ENCODE results near the gene C11orf58.

Gene C11orf58

DNA sequence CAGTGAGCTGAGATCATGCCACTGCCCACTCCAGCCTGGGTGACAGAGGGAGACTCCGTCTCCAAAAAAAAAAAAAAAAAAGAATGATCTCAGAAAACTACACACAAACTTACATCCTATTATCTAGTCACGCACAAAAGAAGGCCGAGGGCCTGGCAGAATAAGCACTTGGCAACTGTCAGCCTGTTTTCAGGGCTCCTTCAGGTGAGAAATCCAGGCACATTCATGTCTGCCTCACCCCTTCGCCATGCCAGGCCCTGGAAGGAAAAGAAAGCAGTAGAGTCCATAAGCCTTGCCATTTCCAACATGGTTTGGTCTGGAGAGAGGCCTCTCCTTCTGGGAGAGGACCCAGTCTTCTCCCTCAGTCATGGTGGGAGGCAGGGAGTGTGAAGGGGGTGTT lies 30.9 kb downstream of the C11orf58 start:
- DNase-seq (ENCODE audit: low spot score), result no peak

DNA sequence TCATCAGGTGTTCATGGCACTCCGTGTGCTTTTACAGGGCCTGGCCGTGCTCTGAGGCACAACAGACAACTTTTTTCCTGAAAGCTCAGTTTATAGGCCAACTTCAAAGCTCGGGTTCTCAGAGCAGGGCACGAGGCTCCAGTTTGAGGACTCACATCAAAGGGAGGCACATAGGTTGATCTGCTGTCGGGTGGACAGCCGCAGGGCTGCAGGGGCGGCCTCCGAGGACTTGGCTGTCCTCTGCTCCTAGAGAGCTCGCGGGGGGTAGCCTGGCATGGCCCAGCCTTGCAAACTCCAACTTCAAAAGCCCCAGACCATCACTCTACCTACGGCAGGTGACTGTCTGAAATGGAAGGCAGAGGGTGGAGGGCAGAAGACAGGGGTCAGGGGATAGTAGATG lies 31.6 kb downstream of the C11orf58 start:
- no peak for DNase-seq (ENCODE audit: low spot score)

DNA sequence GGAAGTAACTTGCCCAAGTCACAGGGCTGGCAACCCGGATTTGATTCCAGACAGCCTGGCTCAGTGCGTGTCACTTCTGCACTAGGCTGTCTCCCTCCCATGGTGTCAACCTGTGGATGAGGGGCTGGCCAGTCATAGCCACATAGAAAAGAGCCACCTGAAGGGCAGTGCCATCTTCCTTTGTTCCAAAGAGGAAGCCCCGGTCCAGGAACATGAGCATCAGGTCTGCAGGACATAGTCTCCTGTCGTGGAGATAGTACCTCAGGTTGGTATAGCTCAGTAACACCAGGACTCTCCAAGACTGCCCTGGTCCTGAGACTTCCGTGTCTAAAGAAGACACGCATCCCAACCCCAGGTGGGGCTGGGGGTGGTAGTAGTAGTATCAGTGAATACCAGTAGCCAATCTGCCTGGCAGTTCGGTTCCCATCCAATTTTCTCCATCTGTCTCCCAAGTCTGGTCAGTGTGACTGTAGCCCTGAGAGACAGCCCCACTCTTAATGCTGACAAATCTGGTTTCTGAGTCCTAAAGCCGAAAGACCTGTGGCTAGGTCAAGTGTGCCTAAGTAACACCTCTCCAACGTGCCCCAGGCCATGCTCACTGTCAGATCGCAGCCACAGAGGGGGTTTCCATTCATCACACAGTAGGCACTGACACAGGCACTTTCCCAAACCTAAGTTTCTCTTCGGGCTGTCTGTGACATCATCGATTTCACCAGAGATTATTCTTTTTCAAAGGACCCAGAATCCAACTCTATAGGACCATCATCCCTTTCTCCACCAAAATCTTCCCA lies 33.1 kb downstream of the C11orf58 start:
- no peak for DNase-seq (ENCODE audit: low spot score)

DNA sequence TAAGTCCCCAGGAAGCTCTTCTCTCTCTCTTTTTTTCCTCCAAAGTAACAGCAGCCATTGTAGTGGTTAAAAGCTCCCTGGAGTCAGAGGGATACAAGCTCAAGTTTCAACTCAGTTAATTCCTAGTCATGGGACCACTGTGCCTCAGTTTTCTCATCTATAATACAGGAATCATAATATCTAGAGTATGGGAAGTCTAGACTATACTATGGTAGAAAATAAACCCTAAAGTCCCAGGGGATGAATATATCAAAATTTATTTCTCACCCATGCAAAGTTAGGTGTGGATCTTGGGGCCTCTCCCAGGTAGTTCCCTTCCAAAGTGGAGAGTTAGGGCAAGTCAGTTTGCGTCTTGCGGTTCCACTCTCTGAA lies 33.7 kb downstream of the C11orf58 start:
- no peak for DNase-seq (ENCODE audit: low spot score)

DNA sequence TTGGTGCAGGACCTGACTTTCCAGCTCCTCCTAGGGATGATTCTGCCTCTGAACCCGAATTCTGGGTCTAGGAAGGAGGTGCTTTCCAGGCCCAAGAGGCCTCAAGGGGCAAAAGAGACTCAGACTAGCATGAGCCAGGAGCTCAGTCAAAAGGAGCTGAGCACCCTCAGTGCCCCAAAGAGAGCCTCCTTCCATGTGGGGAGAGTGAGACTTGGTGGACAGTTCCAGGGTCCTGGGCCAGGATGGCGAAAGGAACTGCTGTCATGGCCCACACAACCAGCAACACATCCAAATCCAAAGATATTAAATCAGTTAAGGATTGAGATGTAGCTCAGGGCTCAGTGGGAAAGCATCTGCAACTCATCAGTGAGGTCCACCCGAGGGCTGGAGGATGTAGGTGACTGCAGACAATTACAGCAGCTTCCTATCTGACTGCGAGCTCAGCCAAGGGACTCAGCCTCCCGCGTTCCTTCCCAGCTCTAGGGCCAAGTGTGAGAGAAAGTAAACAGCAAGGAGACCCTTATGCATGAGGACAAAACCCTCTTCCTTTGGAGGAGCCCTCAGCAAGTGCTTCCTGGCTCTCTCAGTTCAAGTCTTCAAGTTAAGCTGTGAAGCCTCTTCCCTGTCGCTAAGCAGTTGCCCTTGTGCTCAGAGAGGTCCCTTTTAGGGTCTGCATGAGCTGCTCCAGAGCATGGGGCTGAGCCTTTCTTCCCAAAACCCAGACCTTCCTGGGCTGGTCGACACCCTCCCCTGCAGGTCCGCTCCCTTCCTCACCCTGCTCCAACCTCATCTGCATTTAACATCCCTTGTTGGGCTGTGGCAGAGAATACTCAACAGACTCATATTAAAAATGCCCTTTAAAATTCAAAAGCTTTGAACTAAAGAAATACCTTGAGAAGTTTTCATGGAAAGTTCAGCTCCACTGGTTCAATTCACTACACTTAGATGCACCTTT lies 35.8 kb downstream of the C11orf58 start:
- no peak for DNase-seq (ENCODE audit: low spot score)

DNA sequence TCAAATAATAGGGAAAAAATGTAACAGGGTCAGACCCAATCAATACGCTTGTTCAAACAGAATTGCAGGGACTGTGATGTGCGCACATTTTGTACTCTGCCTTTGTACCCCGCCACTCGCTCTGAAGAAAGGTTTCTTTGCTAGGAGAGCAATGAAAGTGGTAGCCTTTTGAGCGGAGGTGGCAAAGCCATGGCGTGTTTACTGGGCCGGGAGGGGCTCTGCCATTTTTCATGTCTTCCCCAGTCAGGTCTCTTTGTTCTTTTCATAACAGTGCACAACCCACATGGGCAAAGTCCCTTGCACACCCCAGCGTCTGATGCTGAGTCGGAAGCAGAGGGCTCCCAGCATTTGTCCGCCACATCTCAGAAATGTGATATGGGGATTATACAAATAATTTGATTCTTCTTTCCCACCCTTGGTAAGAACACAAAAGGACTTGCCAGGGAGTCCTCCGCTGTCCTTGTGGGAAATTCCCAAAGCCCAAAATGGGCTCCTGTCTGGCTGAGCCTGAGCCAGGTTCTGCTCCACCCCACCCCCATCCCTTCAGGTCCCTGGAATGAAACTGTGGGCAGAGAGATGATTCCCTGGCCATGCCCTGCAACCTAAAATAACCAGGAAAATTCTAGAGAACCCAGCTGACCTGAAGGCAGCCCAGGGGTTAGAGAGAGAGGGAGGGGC lies 36.6 kb downstream of the C11orf58 start:
- no peak for DNase-seq (ENCODE audit: low spot score)

DNA sequence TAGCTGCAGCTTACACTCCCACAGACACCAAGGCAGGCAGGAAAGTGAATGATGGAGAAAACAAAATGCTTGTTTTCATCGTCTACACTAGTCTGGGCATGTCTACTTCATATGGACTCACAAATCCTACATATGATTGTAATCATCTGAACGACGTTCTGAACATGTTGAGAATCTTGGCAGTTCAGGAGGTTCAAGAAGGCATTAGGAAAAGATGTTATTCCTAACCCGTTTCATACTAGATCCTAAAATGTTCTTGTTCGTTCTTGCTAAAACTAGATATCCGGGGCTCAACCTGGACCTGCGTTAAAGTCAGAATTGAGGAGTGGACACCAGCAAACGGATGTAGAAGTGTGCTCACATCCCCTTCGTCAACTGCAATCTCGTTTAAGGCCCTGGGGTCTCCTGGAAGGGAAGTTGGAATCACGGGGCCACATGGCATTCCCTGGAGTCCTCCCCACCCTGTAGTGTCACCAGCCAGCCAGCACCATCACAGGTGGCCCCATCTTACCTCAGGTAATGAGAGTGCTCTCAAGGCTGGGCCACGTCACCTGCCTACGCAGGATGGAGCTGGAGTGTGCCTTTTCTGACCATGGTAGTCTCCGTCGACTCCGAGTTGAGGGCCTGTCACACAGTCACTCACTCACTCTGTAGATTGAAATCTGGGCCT lies 37.3 kb downstream of the C11orf58 start:
- DNase-seq (ENCODE audit: low spot score), result no peak

DNA sequence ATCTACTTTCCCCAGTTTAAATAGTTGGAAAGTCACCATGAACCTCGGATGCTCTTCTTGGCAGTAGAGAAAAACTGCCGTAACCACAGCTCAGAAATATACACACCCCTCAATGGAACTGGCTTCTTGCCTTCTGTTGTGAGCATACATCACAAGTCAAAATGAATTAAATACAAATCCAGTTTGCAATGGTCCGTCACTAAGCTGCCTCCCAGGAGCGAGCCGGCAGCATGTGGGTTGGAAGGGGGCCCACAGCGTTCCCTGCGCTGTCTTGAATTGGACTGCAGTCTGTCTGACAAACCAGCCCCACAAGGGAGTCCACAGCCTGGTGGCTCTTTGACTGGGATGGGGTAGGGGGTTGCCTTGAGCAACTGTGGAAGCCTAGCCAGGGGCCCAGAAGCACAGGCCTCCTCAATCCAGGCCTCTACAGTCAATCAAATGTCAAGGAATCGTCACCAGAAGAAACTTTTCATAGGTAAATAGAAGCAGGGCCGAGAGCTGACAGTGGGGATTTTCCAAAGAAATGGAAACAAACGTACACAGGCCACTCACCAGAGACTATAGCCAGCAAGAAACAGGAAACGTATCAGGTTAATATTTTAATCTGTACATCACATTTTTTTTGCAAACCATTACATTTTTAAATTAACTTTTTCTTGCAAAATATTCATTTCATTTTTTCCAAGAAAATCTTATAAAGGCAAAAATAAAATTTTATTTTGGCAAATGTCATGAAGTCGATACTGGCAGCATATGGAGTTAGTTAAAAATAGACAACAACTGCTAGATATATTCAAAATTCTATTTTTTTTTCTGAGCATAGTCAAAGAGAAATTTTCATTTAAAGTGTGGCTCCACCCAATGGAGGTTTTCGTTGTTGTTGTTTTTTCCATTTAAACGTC lies 38.5 kb downstream of the C11orf58 start:
- DNase-seq (ENCODE audit: low spot score), result no peak

DNA sequence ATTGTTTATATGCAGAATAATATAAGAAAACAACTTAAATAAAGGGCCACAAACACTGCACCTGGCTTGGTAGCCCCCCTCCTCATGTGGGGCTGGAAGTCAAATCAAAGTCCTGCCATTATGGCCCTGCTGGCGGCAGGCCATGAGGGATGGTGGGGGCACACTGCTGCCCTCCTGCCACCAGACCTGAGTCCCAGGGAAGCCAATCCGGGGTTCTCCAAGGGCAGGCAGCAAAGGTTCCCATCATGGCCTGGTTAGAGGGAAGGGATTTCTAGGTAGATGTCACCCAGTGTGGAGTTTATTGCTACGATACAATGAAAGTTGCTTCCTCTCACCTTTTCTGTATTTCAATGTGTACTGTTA lies 39.1 kb downstream of the C11orf58 start:
- DNase-seq (ENCODE audit: low spot score), result no peak

DNA sequence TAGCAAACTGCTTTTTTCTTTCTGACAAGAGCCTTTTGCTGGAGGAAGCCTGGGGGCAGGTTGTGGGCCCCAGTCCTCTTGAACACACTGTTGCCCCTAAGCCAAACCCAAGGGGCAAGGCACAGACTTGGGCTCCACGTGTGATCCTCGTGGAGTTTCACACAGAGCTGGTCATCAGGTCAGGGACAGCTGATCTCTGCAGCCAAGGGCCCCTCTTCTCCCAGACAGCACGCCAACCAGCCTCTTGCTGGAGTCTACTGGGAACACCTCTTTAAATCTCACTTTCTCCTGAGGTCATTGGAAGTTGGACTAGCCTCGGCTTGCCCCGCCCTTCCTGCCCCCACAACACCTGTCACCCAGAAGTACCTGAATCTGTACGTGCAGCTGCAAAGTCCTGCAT lies 39.8 kb downstream of the C11orf58 start:
- DNase-seq (ENCODE audit: low spot score), result no peak

DNA sequence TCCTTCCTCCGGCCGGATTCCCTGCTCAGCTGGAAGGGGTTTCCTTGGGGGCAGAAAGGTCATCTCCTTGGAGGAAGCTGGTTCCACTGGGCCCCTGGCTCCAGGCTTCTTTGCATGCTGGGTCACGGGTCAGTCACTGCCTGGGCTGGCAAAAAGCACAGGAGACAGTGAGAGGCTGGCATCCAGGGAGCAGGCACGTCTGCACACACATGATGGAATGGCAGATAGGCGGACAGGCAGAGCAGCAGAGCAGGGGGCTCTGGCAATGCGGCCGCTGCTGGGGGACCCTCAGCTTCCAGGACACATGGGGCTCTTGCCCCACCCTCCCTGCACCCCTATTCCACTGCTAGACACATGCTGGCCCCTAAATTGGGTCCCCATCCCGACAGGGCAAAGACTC lies 40.4 kb downstream of the C11orf58 start:
- DNase-seq (ENCODE audit: low spot score), result no peak

DNA sequence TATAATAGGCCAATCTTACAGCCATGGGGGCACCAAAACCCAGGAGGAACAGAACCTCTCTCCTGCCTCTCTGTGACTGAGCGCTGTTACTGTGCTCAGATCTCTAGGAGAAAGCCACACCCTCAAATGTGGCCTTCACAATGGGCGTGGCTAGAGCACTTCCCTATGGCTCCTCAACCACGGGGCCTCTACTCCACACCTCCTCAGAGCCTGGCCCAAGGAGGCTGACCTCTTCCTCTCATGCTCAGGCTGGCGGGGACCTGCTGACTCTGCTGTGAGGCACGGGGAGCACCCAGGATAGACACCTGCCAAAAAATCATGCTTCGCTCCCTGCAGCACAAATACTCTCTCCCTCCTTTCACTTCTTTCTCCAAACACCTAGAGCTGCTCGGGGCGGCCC lies 41.0 kb downstream of the C11orf58 start:
- DNase-seq (ENCODE audit: low spot score), result no peak

DNA sequence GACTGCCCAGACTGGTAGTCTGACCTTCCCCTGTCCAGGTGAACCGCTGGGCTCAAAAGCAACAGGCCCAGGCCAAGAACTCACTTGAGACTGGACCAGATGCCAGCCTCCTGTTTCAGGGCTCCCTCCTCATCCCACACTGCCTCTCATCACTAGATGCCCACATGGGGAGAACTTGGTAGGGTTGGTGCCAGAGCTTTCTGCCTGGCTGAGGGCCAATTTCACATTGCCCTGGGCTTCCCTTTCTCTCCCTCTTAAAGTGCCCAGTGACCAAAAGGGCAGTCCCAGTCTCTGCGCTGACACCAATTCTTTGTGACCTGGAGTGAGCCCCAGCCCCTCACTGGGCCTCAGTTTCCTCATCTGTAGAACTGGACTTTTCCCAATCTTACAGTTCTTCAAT lies 41.7 kb downstream of the C11orf58 start:
- DNase-seq (ENCODE audit: low spot score), result no peak

DNA sequence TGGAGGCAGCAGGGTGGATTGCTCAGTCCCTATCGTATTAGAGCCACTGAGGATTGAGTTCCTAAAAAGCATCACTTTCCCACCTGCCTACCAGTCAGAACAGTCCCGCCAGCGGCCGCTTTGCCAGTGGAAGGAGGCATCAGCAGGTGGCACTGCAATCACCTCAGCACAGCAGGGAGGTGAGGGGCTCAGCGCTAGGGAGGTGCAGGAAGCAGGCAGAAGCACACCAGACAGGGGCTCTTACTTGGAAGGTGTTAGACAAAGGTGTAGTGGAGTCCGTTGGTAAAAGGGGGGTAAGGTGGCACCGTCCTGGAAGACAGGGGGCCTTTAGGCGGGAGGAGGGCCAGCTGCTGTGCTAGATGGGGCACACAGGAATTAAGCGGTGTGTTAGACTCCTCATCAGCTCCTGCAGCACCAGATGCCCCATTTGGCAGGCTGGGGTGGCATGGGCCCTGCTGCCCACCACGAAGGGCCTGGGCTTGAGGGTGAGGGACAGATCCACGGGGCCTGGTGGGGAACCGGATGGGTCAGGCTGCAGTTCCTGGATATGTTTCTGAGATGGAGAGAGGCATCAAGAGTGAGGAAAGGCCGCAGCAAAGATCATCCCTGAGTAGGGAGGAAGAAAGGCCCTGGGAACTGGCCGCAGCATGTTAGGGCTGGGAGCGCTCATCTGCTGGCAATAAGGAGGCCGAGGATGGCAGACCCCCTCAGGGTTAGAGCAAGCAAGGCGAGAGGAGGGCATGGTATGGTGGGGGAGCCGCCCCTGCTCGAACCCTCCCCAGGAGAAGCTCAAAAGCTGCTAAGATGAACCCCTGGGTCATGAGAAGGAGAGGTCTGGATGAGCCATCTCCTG lies 42.5 kb downstream of the C11orf58 start:
- no peak for DNase-seq (ENCODE audit: low spot score)

DNA sequence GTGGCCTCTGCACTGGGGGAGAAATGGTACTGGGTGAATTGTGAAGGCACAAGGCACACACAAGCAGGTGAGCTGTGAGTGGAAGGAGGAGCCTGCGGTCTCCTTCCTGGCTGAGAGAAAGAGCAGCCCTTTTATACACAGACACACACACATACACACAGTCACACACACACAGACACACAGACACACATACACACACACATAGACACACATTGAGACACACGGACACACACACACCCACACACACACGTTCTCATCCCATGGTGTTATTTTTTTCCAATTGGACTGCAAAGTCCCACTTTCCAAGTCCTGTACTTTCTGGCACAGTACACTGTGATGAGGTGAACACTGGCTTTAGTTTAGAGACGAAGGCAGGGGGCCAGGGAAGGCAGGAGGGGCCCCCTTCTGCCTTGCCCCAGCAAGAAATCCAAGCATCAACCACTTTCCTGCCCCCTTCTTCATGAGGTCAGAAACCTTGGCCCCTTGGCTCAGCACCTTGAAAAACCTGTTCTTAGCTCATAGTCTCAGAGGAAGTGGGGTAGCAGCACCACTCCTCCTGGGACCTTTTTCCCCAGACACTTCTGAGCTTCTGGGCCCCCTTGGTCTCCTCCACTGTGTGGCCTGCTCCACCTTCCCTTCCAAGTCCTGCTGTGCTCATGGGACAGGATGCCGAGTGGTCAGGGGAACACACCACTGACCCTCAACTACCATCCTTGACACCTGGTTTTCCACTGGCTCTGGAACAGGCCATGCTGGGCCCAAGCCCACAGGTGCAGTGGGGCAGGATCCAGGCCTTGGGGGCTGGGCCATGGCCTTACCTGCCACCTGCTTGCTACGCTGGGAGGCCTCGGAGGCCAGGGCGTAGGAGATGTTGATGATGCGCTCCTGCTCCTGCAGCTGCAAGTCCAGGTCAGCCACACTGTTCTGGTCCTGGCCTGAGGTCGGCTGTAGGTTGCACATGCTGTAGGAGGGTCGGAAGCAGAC lies 43.8 kb downstream of the C11orf58 start:
- no peak for DNase-seq (ENCODE audit: low spot score)

DNA sequence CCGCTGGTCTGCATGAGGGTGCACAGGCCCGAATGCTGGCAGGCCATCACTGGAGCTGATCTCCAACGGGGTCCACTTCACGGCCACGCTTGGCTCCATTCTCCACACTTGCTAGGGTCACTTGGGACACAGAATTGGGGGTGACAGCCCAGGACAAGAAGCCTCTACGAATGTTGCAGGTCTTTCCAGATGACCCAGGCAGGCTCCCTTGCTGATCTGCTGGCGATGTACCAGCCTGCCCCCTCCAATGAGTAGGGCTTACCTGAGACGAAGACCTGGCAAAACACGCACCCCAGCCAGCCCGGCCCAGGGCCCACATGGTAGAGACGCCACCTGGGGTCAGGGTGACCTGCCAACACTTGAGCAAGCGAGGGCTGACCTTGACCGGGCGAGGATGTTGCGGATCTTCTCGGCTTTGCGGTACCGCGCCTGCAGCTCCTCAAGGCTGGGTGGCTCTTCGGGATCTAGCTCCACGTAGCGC lies 44.9 kb downstream of the C11orf58 start:
- no peak for DNase-seq (ENCODE audit: low spot score)

DNA sequence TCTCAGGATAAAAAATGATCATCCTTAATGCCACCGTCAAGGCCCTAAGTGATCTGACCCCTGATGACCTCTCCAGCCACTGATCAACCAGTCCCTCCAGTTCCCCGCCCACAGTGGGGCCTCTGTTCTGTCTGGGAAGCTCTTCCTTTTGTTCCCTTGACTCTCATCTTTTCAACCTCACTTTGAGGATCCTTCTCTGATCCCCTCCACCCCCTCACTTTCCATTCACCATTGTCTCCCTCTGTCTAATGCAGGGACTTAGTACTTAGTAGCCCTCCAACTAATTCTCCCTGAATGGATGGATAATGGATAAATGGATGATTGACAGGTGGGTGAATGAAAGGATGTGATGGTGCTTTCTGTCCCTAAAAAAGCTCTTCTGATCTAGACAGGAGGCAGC lies 45.6 kb downstream of the C11orf58 start:
- DNase-seq (ENCODE audit: low spot score), result no peak

DNA sequence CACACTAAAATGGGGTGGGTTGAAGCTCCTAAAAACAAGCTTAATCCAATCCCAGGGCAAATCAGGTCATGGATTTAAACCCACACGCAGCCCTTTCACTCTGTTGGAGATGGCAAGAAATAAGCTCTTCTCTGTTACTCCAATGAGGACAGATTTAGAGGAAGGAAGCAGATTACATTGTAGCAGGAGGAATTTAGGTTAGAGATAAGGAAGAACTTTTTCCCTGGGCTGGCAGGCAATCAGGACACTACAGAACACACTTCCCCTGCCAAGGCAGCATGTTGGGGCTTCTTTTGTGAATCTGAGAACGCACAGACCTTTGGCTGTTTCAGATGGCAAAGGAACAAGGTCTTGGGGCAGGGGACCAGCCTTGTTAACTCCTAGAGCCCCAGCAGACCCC lies 46.2 kb downstream of the C11orf58 start:
- DNase-seq (ENCODE audit: low spot score), result no peak
